NCI-H345 treated with DMSO at 0.1 percent for 48 hours (cell line): ENCODE measurements around the gene STARD13.

Experiments
- DNase-seq: peaks from one replicate; lab custom pipeline; 2025; ENCODE audit not compliant: unreplicated experiment; lab: John Stamatoyannopoulos, UW

STARD13 gene

DNA sequence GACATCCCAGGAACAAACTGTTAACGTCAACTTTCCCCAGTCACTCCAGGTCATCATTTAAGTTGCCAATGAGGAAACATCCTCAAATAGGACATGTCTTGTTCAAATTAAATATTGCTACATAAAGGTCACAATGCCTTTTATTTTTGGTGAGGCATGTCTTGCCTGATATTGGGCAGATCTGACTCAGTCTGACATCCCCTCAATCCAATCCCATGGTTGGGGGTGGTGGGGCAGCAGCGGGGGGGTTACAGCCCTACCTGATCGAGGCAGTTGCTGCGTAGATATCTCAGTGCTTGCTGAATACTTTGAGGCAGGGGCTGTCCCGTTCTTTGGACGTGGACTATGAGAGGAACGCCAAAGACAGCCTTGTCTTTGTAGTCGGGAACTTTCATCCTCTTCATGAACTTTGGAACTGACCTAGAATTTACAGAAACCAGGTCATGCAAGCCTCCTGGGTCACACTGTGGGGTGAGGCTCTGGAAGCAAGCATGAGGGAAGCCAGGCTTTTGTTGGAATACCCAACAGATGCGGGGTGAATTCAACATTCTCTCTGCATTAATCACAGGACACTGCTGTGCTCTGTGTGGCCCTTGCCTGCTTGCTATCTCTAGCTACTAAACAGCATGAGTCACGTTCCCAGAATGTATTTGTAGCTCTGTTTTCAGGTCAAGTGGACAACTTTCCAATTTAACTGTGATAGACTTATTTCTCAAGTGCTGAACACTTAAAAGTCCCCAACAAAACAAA lies 159.6 kb downstream of the STARD13 start:
- no peak for DNase-seq

GRCh38 chr13:33123066-33123859 lies 162.3 kb downstream of the STARD13 start:
- DNase-seq = no peak

- no peak for DNase-seq
These were observed 165.6 kb downstream of the STARD13 start for GRCh38 chr13:33119856-33120543.

- no peak for DNase-seq
These were observed 166.4 kb downstream of the STARD13 start for GRCh38 chr13:33119022-33119781.

DNA sequence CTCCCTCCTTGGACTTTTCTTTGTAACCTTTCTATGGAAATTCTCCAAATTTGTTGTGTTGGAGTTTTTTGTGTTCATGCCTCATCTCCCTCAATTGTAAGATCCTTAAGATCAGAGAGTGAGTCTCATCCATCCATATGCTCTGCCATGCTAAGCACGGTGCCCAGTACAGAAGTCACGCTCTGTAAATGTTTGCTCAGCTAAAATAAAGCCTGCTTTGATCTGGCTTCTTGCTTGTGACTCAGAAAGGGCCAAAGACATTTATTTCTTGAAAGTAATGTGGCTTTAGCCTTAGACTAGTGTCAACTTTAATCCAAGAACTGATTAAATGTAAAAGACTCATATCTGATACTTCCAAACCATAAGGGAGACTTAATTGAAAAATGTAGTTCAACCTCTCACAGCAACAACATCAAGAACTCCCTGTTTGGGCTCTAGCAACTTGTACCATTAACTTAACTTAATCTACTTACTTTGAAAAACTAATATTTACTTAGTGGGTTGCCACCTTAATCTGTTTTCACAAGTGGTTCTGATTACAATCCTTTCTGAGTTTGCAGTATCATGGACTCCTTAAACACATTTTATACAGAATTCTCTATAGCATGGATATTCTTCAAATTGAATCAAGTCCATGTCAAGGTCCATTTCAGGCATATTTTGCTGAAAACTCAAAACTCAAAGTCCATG lies 169.1 kb downstream of the STARD13 start:
- no peak for DNase-seq

DNA sequence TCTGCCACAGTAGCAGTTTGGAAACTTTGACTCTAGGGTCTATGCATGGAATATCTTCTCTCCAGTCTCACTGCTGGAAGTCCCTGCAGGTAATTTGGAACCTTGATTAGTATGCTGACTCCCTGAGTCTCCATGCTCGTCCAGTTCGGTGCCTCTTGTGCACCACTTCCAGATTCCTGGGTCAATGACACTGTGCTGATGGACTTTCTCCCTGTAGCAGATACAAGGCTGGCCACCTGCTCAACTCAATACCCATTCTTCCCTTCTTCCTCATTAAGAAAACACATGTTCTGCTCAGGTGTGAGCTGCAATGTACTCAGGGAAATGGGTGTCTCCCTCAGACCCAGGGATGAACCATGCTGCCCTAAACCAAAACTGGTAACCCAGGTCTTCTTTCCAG lies 170.3 kb downstream of the STARD13 start:
- DNase-seq = no peak

DNA sequence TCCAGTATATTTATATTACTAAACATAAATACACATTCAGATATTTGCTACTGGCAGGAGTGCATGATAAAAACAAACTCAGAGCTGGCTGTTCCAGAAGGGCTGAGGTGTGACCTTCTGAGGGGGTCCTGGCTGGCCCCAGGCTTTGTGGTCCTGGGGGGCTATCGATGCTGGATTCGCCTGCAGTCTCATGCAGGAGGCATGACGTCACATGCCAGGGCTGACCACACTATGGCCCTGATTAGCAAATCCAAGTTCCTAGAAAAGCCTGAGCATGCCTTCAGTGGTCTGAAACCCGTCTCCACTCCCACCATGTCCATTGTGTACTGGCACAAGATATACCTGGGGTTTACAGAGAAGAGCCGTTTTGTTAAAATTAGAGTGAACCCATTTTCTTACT lies 171.4 kb downstream of the STARD13 start:
- no peak for DNase-seq

DNA sequence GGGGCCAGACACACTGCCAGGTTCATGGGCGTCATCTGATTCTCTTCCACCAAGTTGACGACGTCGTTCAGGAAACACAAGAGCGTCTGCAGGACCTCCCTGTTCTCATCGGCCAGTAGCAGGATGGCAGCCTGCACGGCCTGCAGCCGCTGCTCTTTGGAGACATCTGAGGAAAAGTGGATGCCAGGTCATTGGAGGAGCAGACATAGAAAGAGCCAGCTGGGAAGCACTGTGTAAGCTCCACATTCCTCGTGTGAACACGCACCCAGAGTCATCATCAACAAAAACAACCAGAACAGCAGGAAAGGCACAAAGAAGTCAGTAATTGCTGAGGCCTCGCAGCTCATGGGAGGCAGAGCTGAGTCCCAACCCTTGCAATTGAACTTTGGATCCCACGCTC lies 172.8 kb downstream of the STARD13 start:
- no peak for DNase-seq

- DNase-seq = no peak
These were observed 174.0 kb downstream of the STARD13 start for GRCh38 chr13:33111414-33112110.

GRCh38 chr13:33110713-33111413 lies 174.7 kb downstream of the STARD13 start:
- no peak for DNase-seq

- no peak for DNase-seq
These were observed 175.2 kb downstream of the STARD13 start for GRCh38 chr13:33110386-33110712.

- DNase-seq = no peak
These were observed 175.8 kb downstream of the STARD13 start for GRCh38 chr13:33109801-33110200.

DNA sequence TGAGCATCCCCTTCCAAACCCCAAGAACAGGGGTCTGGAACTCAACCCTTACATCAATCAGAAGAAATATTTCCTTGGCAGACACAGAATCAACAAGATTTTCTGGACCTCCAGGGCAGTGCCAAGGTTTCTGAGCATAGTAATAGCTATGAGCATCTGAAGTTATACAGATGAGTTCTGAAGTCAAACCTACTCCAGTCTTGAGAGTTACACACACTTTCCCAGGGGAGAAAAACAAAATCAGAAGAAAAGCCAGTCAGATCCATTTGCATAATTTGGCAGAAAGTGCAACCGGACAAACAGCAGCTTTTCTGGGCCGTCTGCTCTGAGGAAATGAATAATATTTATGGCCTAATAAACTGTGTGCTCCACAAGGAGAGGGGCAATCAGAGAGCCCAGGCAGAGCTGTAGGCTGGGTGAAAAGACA lies 176.3 kb downstream of the STARD13 start:
- no peak for DNase-seq

DNA sequence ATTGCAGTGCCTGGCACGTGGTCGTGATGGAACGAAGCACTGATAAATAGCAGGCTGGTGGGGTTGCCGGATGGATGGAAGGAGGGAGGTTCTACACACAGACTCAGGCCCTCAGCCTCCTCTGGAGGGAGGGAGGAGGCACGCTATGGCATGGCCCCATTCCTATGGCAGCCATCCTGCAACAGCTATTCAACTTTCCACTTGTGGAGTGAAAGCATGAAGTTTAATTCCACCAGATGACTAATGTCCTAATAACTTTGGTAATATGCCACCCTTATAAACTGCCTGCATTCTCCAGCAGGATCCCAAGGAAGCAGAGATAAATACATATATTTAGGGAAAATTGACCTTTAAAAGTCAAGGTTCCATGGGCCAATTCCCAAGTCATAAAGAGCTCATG lies 176.9 kb downstream of the STARD13 start:
- DNase-seq = no peak

- DNase-seq = no peak
These were observed 178.2 kb downstream of the STARD13 start for GRCh38 chr13:33107361-33107760.

GRCh38 chr13:33106656-33107360 lies 178.7 kb downstream of the STARD13 start:
- DNase-seq = no peak

DNA sequence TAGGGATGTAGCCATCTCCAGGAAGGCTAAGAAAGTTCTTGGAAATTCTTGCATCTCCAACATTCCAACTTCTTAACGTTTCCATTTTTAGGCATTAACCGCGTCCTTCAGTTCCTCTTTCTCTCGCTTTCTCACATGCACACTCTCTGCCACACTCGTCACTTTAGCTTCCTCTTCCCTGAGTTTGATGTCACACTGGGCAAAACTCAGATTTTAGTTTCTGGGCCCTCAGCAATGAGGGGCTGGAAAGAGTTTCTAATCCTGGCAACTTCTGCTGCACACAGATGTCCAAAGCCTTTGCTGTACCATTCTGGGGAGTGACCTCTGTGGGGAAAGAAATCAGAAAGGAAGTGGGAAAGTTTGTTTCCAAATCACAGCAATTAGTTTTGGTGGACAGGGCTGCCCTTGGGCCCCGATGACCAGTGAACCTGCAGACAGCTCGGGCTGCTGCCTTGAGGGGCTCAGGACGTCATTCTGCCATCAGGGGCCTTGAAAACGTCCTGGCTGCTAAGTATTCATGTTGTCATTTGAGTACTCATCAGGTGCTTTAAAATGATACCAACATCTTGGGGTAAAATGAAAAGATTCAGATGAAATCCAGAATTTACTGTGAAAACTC lies 180.1 kb downstream of the STARD13 start:
- DNase-seq = no peak

DNA sequence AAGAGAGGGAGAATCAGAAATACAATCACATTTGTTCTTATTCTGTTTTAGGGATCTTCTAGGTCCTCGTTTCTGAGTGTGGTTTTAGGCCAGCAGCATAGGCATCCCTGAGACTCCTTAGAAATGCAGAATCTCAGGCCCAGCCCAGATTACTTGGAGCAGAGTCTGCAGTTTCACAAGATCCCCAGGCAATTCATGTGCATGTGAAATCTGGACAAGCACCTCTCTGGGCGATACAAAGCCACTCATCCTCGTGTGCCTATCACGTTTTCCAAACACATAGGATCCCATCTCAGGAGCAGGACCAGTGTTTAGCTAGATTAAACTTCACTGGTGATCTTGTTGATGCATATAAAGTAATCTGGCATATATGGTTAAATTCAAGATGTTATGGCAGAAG lies 182.1 kb downstream of the STARD13 start:
- no peak for DNase-seq
